Spleen (tissue), 11 donors: ENCODE data around the gene ADGRA1. TPM values are rescaled to one million over a fixed set of nuclear protein-coding genes. Genes with fewer than 3 reads are reported as not detected.

Source experiments
- DNase-seq: peaks from one replicate; pipeline ENCODE4 v3.0.0-alpha.2; 2020
- H3K27ac ChIP-seq, 8 donors: fragments of 200-600 bp; sonication (generic) in 7 of 8; 1 replicate in 4 of 8; 2 replicates in 4 of 8; pipeline versions ENCODE4 v1.5.0 to v1.8.0; 2016 to 2021; ENCODE audit warnings: inconsistent platforms in 4 of 8, mild to moderate bottlenecking in 4 of 8, moderate library complexity in 1 of 8
- H3K27me3 ChIP-seq, 7 donors: fragments of 200-600 bp; sonication (generic) in 6 of 7; replicated peaks in 1 of 7; 1 replicate in 4 of 7; 2 replicates in 3 of 7; pipeline versions ENCODE4 v1.5.0 to v1.8.0; 2016 to 2021; ENCODE audit warnings: inconsistent platforms in 3 of 7, mild to moderate bottlenecking in 1 of 7
- H3K36me3 ChIP-seq, 6 donors: fragments of 200-600 bp; sonication (generic) in 5 of 6; 1 replicate in 4 of 6; 2 replicates in 2 of 6; pipeline versions ENCODE4 v1.5.0 to v1.8.0; 2016 to 2021; ENCODE audit warnings: inconsistent platforms in 2 of 6
- H3K4me1 ChIP-seq, 6 donors: fragments of 200-600 bp; sonication (generic) in 5 of 6; 1 replicate in 3 of 6; 2 replicates in 3 of 6; pipeline versions ENCODE4 v1.5.0 to v1.8.0; 2016 to 2021; ENCODE audit warnings: inconsistent platforms in 3 of 6
- H3K4me3 ChIP-seq, 8 donors: fragments of 200-600 bp; sonication (generic) in 7 of 8; 1 replicate in 4 of 8; 2 replicates in 4 of 8; pipeline versions ENCODE4 v1.5.0 to v1.8.0; 2016 to 2021; ENCODE audit warnings: inconsistent platforms in 4 of 8, mild to moderate bottlenecking in 4 of 8, moderate library complexity in 2 of 8
- H3K9me3 ChIP-seq, 8 donors: fragments of 200-600 bp; sonication (generic) in 7 of 8; 1 replicate in 4 of 8; 2 replicates in 4 of 8; pipeline versions ENCODE4 v1.5.0 to v1.8.0; 2016 to 2021; ENCODE audit warnings: inconsistent platforms in 4 of 8
- CTCF ChIP-seq, 11 experiments: fragments of 200-600 bp in 7 of 11; fragments of 450-650 bp in 4 of 11; sonication (generic) in 4 of 11; IDR thresholded peaks in 8 of 11; conservative IDR thresholded peaks in 3 of 11; 1 replicate in 7 of 11; 2 replicates in 4 of 11; pipeline versions ENCODE4 v1.4.0 to v1.8.0; 2016 to 2021; ENCODE audit warnings: antibody characterized with exemption in 11 of 11, inconsistent platforms in 4 of 11, mild to moderate bottlenecking in 1 of 11
- POLR2A ChIP-seq, 3 donors: fragments of 450-650 bp; IDR thresholded peaks; one replicate each; pipeline ENCODE4 v1.5.1; 2017; ENCODE audit warnings: antibody characterized with exemption in 3 of 3, mild to moderate bottlenecking in 1 of 3
- POLR2AphosphoS5 ChIP-seq, 3 donors: sonication (generic); formaldehyde crosslinking; IDR thresholded peaks; one replicate each; pipeline ENCODE4 v1.5.1; 2017; ENCODE audit warnings: antibody characterized with exemption in 3 of 3
- WGBS, 5 donors: extraction: QIAGEN DNeasy Blood & Tissue Kit in 3 of 5; methylation state at CpG; one replicate each; pipeline versions ENCODE4 v1.1.5 to v1.1.7; 2013 to 2018; 5-methylcytosine and 5-hydroxymethylcytosine counted together
- intact Hi-C: fragments of 100-400 bp; cut with DNase I; formaldehyde crosslinking; loops from one replicate; pipeline ENCODE4 v1.15.0; 2023; ENCODE audit warnings: low total_unique reads
- polyA plus RNA-seq, 3 donors: library from polyadenylated mRNA; stranded (reverse); fragments of 200-250 nt; gene quantifications; one replicate each; pipeline ENCODE4 v1.2.1, GENCODE V29; 2013
- total RNA-seq, 7 donors: library from RNA; depleted of rRNA in 3 of 7; stranded (reverse); fragments of >200 nt in 3 of 7; fragmentation: NEBNext Ultra II Directional in 4 of 7; extraction: Animal tissue kit (Norgen Biotek cat#: 25700) in 4 of 7; gene quantifications; one replicate each; pipeline versions ENCODE4 v1.1.0 to v1.2.1, GENCODE V29; 2016 to 2021
- donor health status: healthy with polysubstance abuse.
- donor health status: DM: no; HTN: no; CAD: no; lungs with moderate emphysema.
- donor health status: DM: no; HTN: no; CAD: no.
- donor health status: Bipolar disorder and iron deficiency.
- donor health status: healthy.
- donor health status: DM: no; HTN: no; CAD: no.
- donor health status: DM: yes; HTN: yes; CAD: no.

ADGRA1 gene
- total and polyA plus RNA-seq, 10 donors, result 0.02 to 0.34 (median 0.19) TPM; not detected in 6

- Histone ChIP-seq H3K4me3 (no peak overlapping the region), H3K27ac (no peak overlapping the region), H3K36me3 (no peaks in the 10 kb centered on the region), H3K27me3 (peaks cover 0 to 53% (median 20%) of the 10 kb centered on the region in 7 donors), H3K9me3 (peaks cover 0 to 32% (median 23%) of the 10 kb centered on the region in 8 donors), H3K4me1 (peaks cover 0 to 8% (median 0%) of the 10 kb centered on the region in 6 donors)
- TF ChIP-seq POLR2AphosphoS5 (IDR thresholded peaks at IDR 0.05), result no peak
- TF ChIP-seq POLR2A (IDR thresholded peaks at IDR 0.05), result no peak
- TF ChIP-seq CTCF (IDR thresholded peaks at IDR 0.05 in 8 of 11, conservative IDR thresholded peaks at IDR 0.05 in 3 of 11), result no peak
- WGBS, 5 donors, result 82 to 99% (median 95%) methylated on average over 8 of the region's 8 CpGs
- DNase-seq, result no peak
- intact Hi-C loops, result loop anchor here (10.0 kb wide), 1 partner anchor 187 kb away; no protein-coding TSS in a partner anchor
Measured at GRCh38 chr10:133121479-133121878, 33.8 kb downstream of the ADGRA1 start.

- Histone ChIP-seq H3K9me3 (peaks cover 0 to 30% (median 23%) of the 10 kb centered on the region in 8 donors), H3K27me3 (peaks cover 0 to 53% (median 24%) of the 10 kb centered on the region in 7 donors), H3K4me3 (no peak overlapping the region), H3K4me1 (peaks cover 0 to 8% (median 0%) of the 10 kb centered on the region in 6 donors), H3K36me3 (no peaks in the 10 kb centered on the region), H3K27ac (no peak overlapping the region)
- 41 to 59% (median 53%) methylated on average over 30 to 33 of the region's 33 CpGs for WGBS, 5 donors
- no peak for TF ChIP-seq CTCF (IDR thresholded peaks at IDR 0.05 in 8 of 11, conservative IDR thresholded peaks at IDR 0.05 in 3 of 11)
- TF ChIP-seq POLR2A (IDR thresholded peaks at IDR 0.05), result no peak
- peak in 1 of 3 donors; percentile 26 for TF ChIP-seq POLR2AphosphoS5 (IDR thresholded peaks at IDR 0.05)
- DNase-seq, result peak; percentile 58
- intact Hi-C loops, result loop anchor here (10.0 kb wide), 1 partner anchor 188 kb away; no protein-coding TSS in a partner anchor
Measured at GRCh38 chr10:133122171-133122935, 34.6 kb downstream of the ADGRA1 start.

GRCh38 chr10:133123050-133123745 lies 35.5 kb downstream of the ADGRA1 start:
- peak; percentile 67 for DNase-seq
- WGBS, 5 donors, result 56 to 71% (median 62%) methylated on average over 24 to 39 of the region's 39 CpGs
- intact Hi-C loops, result loop anchor here (10.0 kb wide), 1 partner anchor 188 kb away; no protein-coding TSS in a partner anchor
- H3K4me3 ChIP-seq, result no peak overlapping the region
- no peaks in the 10 kb centered on the region for H3K36me3 ChIP-seq
- H3K9me3 ChIP-seq, result peaks cover 0 to 25% (median 18%) of the 10 kb centered on the region in 8 donors
- peaks cover 0 to 8% (median 0%) of the 10 kb centered on the region in 6 donors for H3K4me1 ChIP-seq
- H3K27ac ChIP-seq, result no peak overlapping the region
- peaks cover 0 to 54% (median 24%) of the 10 kb centered on the region in 7 donors for H3K27me3 ChIP-seq
- TF ChIP-seq CTCF (IDR thresholded peaks at IDR 0.05 in 8 of 11, conservative IDR thresholded peaks at IDR 0.05 in 3 of 11), result no peak
- no peak for TF ChIP-seq POLR2AphosphoS5 (IDR thresholded peaks at IDR 0.05)
